H9 (cell line): ENCODE measurements around the gene XPR1. TPM values are rescaled to one million over a fixed set of nuclear protein-coding genes. Genes with fewer than 3 reads are reported as not detected.

ENCODE experiments used
- DNase-seq: peaks from one replicate; pipeline ENCODE4 v3.0.0-alpha.2; 2017
- H2AFZ ChIP-seq: one replicate; pipeline ENCODE4 v1.6.1; 2013; ENCODE audit warnings: mild to moderate bottlenecking, low read length, control low read depth, moderate library complexity
- H2AK5ac ChIP-seq: 2 replicates; pipeline ENCODE4 v1.6.1; 2013; ENCODE audit warnings: low read length, control low read depth, mixed read lengths; ENCODE audit not compliant: insufficient read length
- H2BK120ac ChIP-seq: one replicate; pipeline ENCODE4 v1.6.1; 2013; ENCODE audit warnings: low read depth, mild to moderate bottlenecking, low read length, control low read depth, inconsistent platforms; ENCODE audit not compliant: poor library complexity, severe bottlenecking
- H2BK12ac ChIP-seq: 2 replicates; pipeline ENCODE4 v1.6.1; 2013; ENCODE audit warnings: low read length, control low read depth, mixed read lengths, low read depth; ENCODE audit not compliant: insufficient read length
- H2BK15ac ChIP-seq: 2 replicates; pipeline ENCODE4 v1.6.1; 2013; ENCODE audit warnings: low read depth, low read length, control low read depth
- H2BK20ac ChIP-seq: one replicate; pipeline ENCODE4 v1.6.1; 2013; ENCODE audit warnings: low read depth, mild to moderate bottlenecking, low read length, control low read depth, inconsistent platforms; ENCODE audit not compliant: poor library complexity, severe bottlenecking
- H2BK5ac ChIP-seq: 2 replicates; pipeline ENCODE4 v1.6.1; 2013; ENCODE audit warnings: low read length, control low read depth, mixed read lengths; ENCODE audit not compliant: insufficient read length
- H3K14ac ChIP-seq: 2 replicates; pipeline ENCODE4 v1.6.1; 2013; ENCODE audit warnings: low read length, control low read depth; ENCODE audit not compliant: insufficient read depth
- H3K18ac ChIP-seq: 2 replicates; pipeline ENCODE4 v1.6.1; 2013; ENCODE audit warnings: low read depth, mild to moderate bottlenecking, mixed read lengths, low read length, control low read depth; ENCODE audit not compliant: insufficient read length
- H3K23ac ChIP-seq: 2 replicates; pipeline ENCODE4 v1.6.1; 2013; ENCODE audit warnings: low read length, control low read depth, mixed read lengths, low read depth; ENCODE audit not compliant: insufficient read length
- H3K23me2 ChIP-seq: 2 replicates; pipeline ENCODE4 v1.6.1; 2013; ENCODE audit warnings: low read depth, mild to moderate bottlenecking, mixed read lengths, low read length, control low read depth; ENCODE audit not compliant: insufficient read length, poor library complexity, severe bottlenecking
- H3K27ac ChIP-seq: 2 replicates; pipeline ENCODE4 v1.5.1; 2013; ENCODE audit warnings: low read length, control low read depth, mixed read lengths, low read depth; ENCODE audit not compliant: insufficient read length
- H3K27me3 ChIP-seq: 2 replicates; pipeline ENCODE4 v1.6.1; 2013; ENCODE audit warnings: low read length, control low read depth, inconsistent platforms; ENCODE audit not compliant: insufficient read depth
- H3K4ac ChIP-seq: 2 replicates; pipeline ENCODE4 v1.6.1; 2013; ENCODE audit warnings: low read depth, mild to moderate bottlenecking, control low read depth, inconsistent platforms, low read length, moderate library complexity
- H3K4me1 ChIP-seq: 2 replicates; pipeline ENCODE4 v1.6.1; 2013; ENCODE audit warnings: low read length, control low read depth, inconsistent platforms; ENCODE audit not compliant: insufficient read depth
- H3K4me2 ChIP-seq: 2 replicates; pipeline ENCODE4 v1.6.1; 2013; ENCODE audit warnings: low read length, control low read depth, mixed read lengths; ENCODE audit not compliant: insufficient read length, insufficient read depth
- H3K56ac ChIP-seq: 2 replicates; pipeline ENCODE4 v1.6.1; 2013; ENCODE audit warnings: low read depth, mild to moderate bottlenecking, mixed read lengths, low read length, control low read depth; ENCODE audit not compliant: insufficient read length
- H3K79me1 ChIP-seq: 2 replicates; pipeline ENCODE4 v1.6.1; 2013; ENCODE audit warnings: low read depth, mild to moderate bottlenecking, moderate library complexity, low read length, control low read depth, inconsistent platforms; ENCODE audit not compliant: insufficient read depth, poor library complexity, severe bottlenecking
- H3K79me2 ChIP-seq: 2 replicates; pipeline ENCODE4 v1.6.1; 2013; ENCODE audit warnings: low read length, control low read depth, inconsistent platforms; ENCODE audit not compliant: insufficient read depth
- H3K9ac ChIP-seq: 2 replicates; pipeline ENCODE4 v1.6.1; 2013; ENCODE audit warnings: low read length, control low read depth, mixed read lengths; ENCODE audit not compliant: insufficient read length; ENCODE audit errors: extremely low read depth
- H3K9me3 ChIP-seq: one replicate; pipeline ENCODE4 v1.6.1; 2013; ENCODE audit warnings: low read depth, low read length, inconsistent platforms; ENCODE audit not compliant: control insufficient read depth
- H3T11ph ChIP-seq: one replicate; pipeline ENCODE4 v1.6.1; 2013; ENCODE audit warnings: mild to moderate bottlenecking, low read length, control low read depth, inconsistent platforms
- H4K20me1 ChIP-seq: one replicate; pipeline ENCODE4 v1.6.1; 2013; ENCODE audit not compliant: control insufficient read depth, insufficient read length, insufficient read depth
- H4K5ac ChIP-seq: 2 replicates; pipeline ENCODE4 v1.6.1; 2013; ENCODE audit warnings: low read depth, mild to moderate bottlenecking, mixed read lengths, low read length, control low read depth; ENCODE audit not compliant: insufficient read length
- H4K8ac ChIP-seq: replicated peaks from 2 replicates; pipeline ENCODE4 v1.6.1; 2013; ENCODE audit warnings: low read length, control low read depth, mixed read lengths, low read depth; ENCODE audit not compliant: insufficient read length
- H4K91ac ChIP-seq: 2 replicates; pipeline ENCODE4 v1.6.1; 2013; ENCODE audit warnings: low read depth, mild to moderate bottlenecking, moderate library complexity, mixed read lengths, low read length, control low read depth; ENCODE audit not compliant: insufficient read length
- H3K27ac Mint-ChIP-seq, 3 experiments: 2 replicates in 2 of 3; 3 replicates in 1 of 3; pipeline ENCODE4 v1.8.0; 2020 to 2021; ENCODE audit warnings: mixed read lengths in 3 of 3, mild to moderate bottlenecking in 1 of 3, moderate library complexity in 1 of 3
- H3K27me3 Mint-ChIP-seq: 2 replicates; pipeline ENCODE4 v1.8.0; 2021; ENCODE audit warnings: low read depth, mild to moderate bottlenecking, moderate library complexity, mixed read lengths
- H3K36me3 Mint-ChIP-seq, 3 experiments: 2 replicates in 2 of 3; 3 replicates in 1 of 3; pipeline ENCODE4 v1.8.0; 2020 to 2021; ENCODE audit warnings: low read depth in 3 of 3, mixed read lengths in 3 of 3; ENCODE audit not compliant: insufficient read depth in 1 of 3
- H3K4me1 Mint-ChIP-seq, 2 experiments: 2 replicates each; pipeline ENCODE4 v1.8.0; 2020; ENCODE audit warnings: mixed read lengths in 2 of 2
- H3K4me3 Mint-ChIP-seq, 2 experiments: 2 replicates in 1 of 2; 3 replicates in 1 of 2; pipeline ENCODE4 v1.8.0; 2020 to 2021; ENCODE audit warnings: mild to moderate bottlenecking in 2 of 2, mixed read lengths in 2 of 2, moderate library complexity in 1 of 2
- H3K9me3 Mint-ChIP-seq, 2 experiments: 2 replicates in 1 of 2; 3 replicates in 1 of 2; pipeline ENCODE4 v1.8.0; 2020; ENCODE audit warnings: mild to moderate bottlenecking in 2 of 2, mixed read lengths in 2 of 2, moderate library complexity in 1 of 2
- CTCF ChIP-seq: fragments of 200-600 bp; sonication (generic); conservative IDR thresholded peaks from 3 replicates; pipeline ENCODE4 v1.8.0; 2021; ENCODE audit warnings: antibody characterized with exemption, mild to moderate bottlenecking
- WGBS: extraction: QIAGEN DNeasy Blood & Tissue Kit; methylation state at CpG from one replicate; pipeline ENCODE4 v1.1.7; 2013; ENCODE audit warnings: missing lambda C conversion rate, low lambda C conversion rate, mixed read lengths; ENCODE audit not compliant: insufficient read length; ENCODE audit errors: extremely low coverage; 5-methylcytosine and 5-hydroxymethylcytosine counted together
- total RNA-seq: library from RNA; stranded (reverse); gene quantifications from 2 replicates; pipeline ENCODE4 v1.2.1, GENCODE V29; 2021

Gene XPR1
- total RNA-seq, 1 experiment from 2014 or later = 34.1 TPM

DNA sequence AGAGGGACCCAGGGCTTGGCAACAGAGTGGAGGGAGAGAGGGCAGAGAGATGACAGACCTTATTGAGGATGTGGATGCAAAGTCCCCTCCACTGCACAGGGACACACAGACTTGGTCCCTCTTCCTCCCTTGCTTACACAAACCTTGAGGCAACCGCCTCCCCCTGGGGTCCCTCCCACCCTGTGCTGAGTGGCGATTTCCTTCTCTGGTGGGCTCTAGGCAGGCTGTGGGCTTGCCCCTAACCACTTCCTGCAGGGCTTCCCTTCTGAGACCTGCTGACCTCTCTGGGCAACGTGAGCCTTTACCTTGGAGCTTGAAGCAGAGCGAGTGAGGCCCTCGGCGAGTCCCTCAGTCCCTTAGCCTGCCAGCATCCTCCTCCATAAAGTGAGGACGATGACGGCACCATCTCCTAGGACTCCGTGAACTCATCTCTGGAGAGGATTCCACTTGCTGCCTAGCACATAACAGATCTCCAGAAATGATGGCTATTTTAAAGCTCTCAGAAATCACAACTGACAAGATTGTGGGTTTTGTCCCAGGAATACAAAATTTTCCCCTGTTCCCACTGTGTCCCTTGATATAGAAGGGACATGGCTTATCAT, 305.9 kb downstream of the XPR1 start:
- no peaks in the 10 kb centered on the region for H3K79me2 ChIP-seq
- H3K79me1 ChIP-seq = no peaks in the 10 kb centered on the region
- no peaks in the 10 kb centered on the region for H4K20me1 ChIP-seq
- H3K27ac Mint-ChIP-seq = no peak overlapping the region; a peak in 1 of 7 replicates
- H2BK20ac ChIP-seq = no peak overlapping the region
- no peaks in the 10 kb centered on the region for H3K27me3 ChIP-seq
- TF ChIP-seq CTCF = no peak
- no peak for DNase-seq
- H2BK15ac ChIP-seq = no peak overlapping the region
- H3K23ac ChIP-seq = no peak overlapping the region
- no peak overlapping the region for H3K4me3 Mint-ChIP-seq
- H2BK5ac ChIP-seq = no peak overlapping the region
- no peak overlapping the region for H4K91ac ChIP-seq
- H3K4me2 ChIP-seq = no peak overlapping the region
- H3T11ph ChIP-seq = no peak overlapping the region
- H3K4me1 ChIP-seq = no peaks in the 10 kb centered on the region; the same call in 1 of the 2 replicates
- peaks cover 13% of the 10 kb centered on the region for H3K27me3 Mint-ChIP-seq
- H4K8ac ChIP-seq = no peak overlapping the region
- no peaks in the 10 kb centered on the region for H3K23me2 ChIP-seq
- H2AFZ ChIP-seq = no peak overlapping the region
- no peak overlapping the region for H2BK12ac ChIP-seq
- H3K4me1 Mint-ChIP-seq = peaks cover 19 to 26% of the 10 kb centered on the region in 2 experiments
- H3K27ac ChIP-seq = no peak overlapping the region
- H3K18ac ChIP-seq = no peak overlapping the region
- no CpG with 5 or more reads among the region's 9 CpGs for WGBS
- H3K14ac ChIP-seq = no peak overlapping the region; the same call in 1 of the 2 replicates
- H3K56ac ChIP-seq = no peak overlapping the region
- no peaks in the 10 kb centered on the region for H3K9me3 Mint-ChIP-seq
- no peak overlapping the region for H2BK120ac ChIP-seq
- H3K4ac ChIP-seq = no peak overlapping the region
- H3K36me3 Mint-ChIP-seq = peaks cover 0 to 2% (median 0%) of the 10 kb centered on the region in 3 experiments; a peak in 1 of 7 replicates
- H4K5ac ChIP-seq = no peak overlapping the region
- no peaks in the 10 kb centered on the region for H3K9me3 ChIP-seq
- H3K9ac ChIP-seq = no peak overlapping the region
- no peak overlapping the region for H2AK5ac ChIP-seq
